A673 (cell line): ENCODE measurements around the gene MISP. TPM values are rescaled to one million over a fixed set of nuclear protein-coding genes. Genes with fewer than 3 reads are reported as not detected.

Experiments
- BruUV-seq: library from RNA; stranded (reverse); fragments of 400-500 nt; replicated peaks from 2 replicates; lab custom pipeline; 2021; lab: Mats Ljungman, UMichigan
- CTCF ChIA-PET: fragments of 300-600 bp; sonication (Branson Sonifier 250); formaldehyde crosslinking; loops from one replicate; lab custom pipeline; 2022; ENCODE audit warnings: antibody characterized with exemption; lab: Charles Lee
- POLR2A ChIA-PET: fragments of 300-600 bp; sonication (Branson Sonifier 250); formaldehyde crosslinking; loops from one replicate; lab custom pipeline; 2022; ENCODE audit warnings: antibody characterized with exemption; ENCODE audit not compliant: low non-redundant PET; lab: Charles Lee
- DNase-seq: peaks from one replicate; pipeline ENCODE4 v3.0.0-alpha.2; 2015; ENCODE audit warnings: low spot score
- H3K27ac ChIP-seq: fragments of 200-600 bp; sonication (generic); 2 replicates; pipeline ENCODE4 v1.5.1; 2016; ENCODE audit warnings: mixed run types, low read depth, mild to moderate bottlenecking, mixed read lengths, antibody characterized with exemption, low read length; ENCODE audit not compliant: poor library complexity, severe bottlenecking
- H3K27me3 ChIP-seq: fragments of 200-600 bp; sonication (generic); replicated peaks from 2 replicates; pipeline ENCODE4 v1.6.1; 2017; ENCODE audit warnings: mixed run types, low read depth, mild to moderate bottlenecking, mixed read lengths, antibody characterized with exemption, low read length; ENCODE audit not compliant: insufficient read depth, poor library complexity
- H3K36me3 ChIP-seq: fragments of 200-600 bp; sonication (generic); 2 replicates; pipeline ENCODE4 v1.6.1; 2016; ENCODE audit warnings: mixed run types, mild to moderate bottlenecking, mixed read lengths, antibody characterized with exemption, low read length; ENCODE audit not compliant: insufficient read depth, poor library complexity, severe bottlenecking
- H3K4me1 ChIP-seq: fragments of 200-600 bp; sonication (generic); 2 replicates; pipeline ENCODE4 v1.6.1; 2017; ENCODE audit warnings: mixed run types, mild to moderate bottlenecking, mixed read lengths, antibody characterized with exemption, low read length; ENCODE audit not compliant: insufficient read depth, poor library complexity, severe bottlenecking
- H3K4me3 ChIP-seq: fragments of 200-600 bp; sonication (generic); 2 replicates; pipeline ENCODE4 v1.5.1; 2016; ENCODE audit warnings: low read depth, mixed run types, mild to moderate bottlenecking, mixed read lengths, low read length; ENCODE audit not compliant: poor library complexity, severe bottlenecking
- H3K9me3 ChIP-seq: fragments of 200-600 bp; sonication (generic); 2 replicates; pipeline ENCODE4 v1.6.1; 2016; ENCODE audit warnings: mixed run types, low read depth, mild to moderate bottlenecking, mixed read lengths, antibody characterized with exemption, low read length; ENCODE audit not compliant: poor library complexity, severe bottlenecking
- CTCF ChIP-seq: fragments of 300-800, 200-600 bp; sonication (generic); conservative IDR thresholded peaks from 2 replicates; pipeline ENCODE4 v1.5.1; 2017; ENCODE audit warnings: low read depth, mild to moderate bottlenecking, antibody characterized with exemption, low read length, moderate library complexity, mixed read lengths
- EZH2 ChIP-seq: fragments of 200-600 bp; sonication (generic); IDR thresholded peaks from 2 replicates; pipeline ENCODE4 v1.6.1; 2017; ENCODE audit warnings: borderline replicate concordance, low read depth, mild to moderate bottlenecking, mixed read lengths, antibody characterized with exemption, low read length; ENCODE audit not compliant: poor library complexity, severe bottlenecking
- intact Hi-C: fragments of 100-400 bp; cut with micrococcal nuclease; formaldehyde crosslinking; loops from one replicate; pipeline ENCODE4 v1.10.0; 2022; ENCODE audit not compliant: unreplicated experiment
- total RNA-seq: library from RNA; stranded (reverse); gene quantifications from 2 replicates; pipeline ENCODE4 v1.2.3, GENCODE V29; 2021

Gene MISP
- total RNA-seq, 1 experiment from 2014 or later: 0.11 TPM

- Histone ChIP-seq H3K36me3 (no peaks in the 10 kb centered on the region), H3K27me3 (no peaks in the 10 kb centered on the region), H3K4me1 (no peaks in the 10 kb centered on the region), H3K9me3 (no peaks in the 10 kb centered on the region), H3K27ac (no peak overlapping the region), H3K4me3 (no peak overlapping the region)
- ChIA-PET POLR2A (no interaction called here), CTCF (interaction anchor here (0.5 to 1.1 kb wide), 7 partner anchors 17 to 150 kb away, joined by 3 to 6 read pairs (median 4); partner anchors contain the start of gene RNF126)
- intact Hi-C loops: loop anchor here (1.0 to 5.0 kb wide), 2 partner anchors 69 to 147 kb away; partner anchors contain the start of gene HCN2
- BruUV-seq: no TSS peak
- no peak for TF ChIP-seq CTCF
- TF ChIP-seq EZH2: no peak
- DNase-seq: no peak
Measured at GRCh38 chr19:734716-735115, 16.2 kb upstream of the MISP start.

- POLR2A ChIA-PET: no interaction called here
- CTCF ChIA-PET: no interaction called here
Measured at GRCh38 chr19:736125-736524, 14.8 kb upstream of the MISP start.

GRCh38 chr19:737591-738093 is 13.3 kb upstream of the MISP start:
- Histone ChIP-seq H3K36me3 (no peaks in the 10 kb centered on the region), H3K4me3 (no peak overlapping the region), H3K4me1 (no peaks in the 10 kb centered on the region), H3K27ac (no peak overlapping the region), H3K27me3 (no peaks in the 10 kb centered on the region), H3K9me3 (no peaks in the 10 kb centered on the region)
- intact Hi-C loops: no loop called here
- TF ChIP-seq EZH2 (no peak), CTCF (peak; percentile 73)
- CTCF ChIA-PET: interaction anchor here (0.6 kb wide), 1 partner anchor 352 kb away, joined by 3 read pairs; no protein-coding TSS in a partner anchor
- POLR2A ChIA-PET: no interaction called here
- peak; percentile 73 for DNase-seq
- BruUV-seq: no TSS peak

More at GRCh38 chr19:736125-736524, 14.8 kb upstream of the MISP start:
- no peak for DNase-seq
- H3K27me3 ChIP-seq: no peaks in the 10 kb centered on the region
- BruUV-seq: no TSS peak
- intact Hi-C loops: no loop called here
- H3K27ac ChIP-seq: no peak overlapping the region
- no peaks in the 10 kb centered on the region for H3K4me1 ChIP-seq
- no peaks in the 10 kb centered on the region for H3K36me3 ChIP-seq
- TF ChIP-seq CTCF: no peak
- TF ChIP-seq EZH2: no peak
- H3K9me3 ChIP-seq: no peaks in the 10 kb centered on the region
- H3K4me3 ChIP-seq: no peak overlapping the region
